B cell (primary cell): Measurements from ENCODE around the gene NUDC. TPM values are rescaled to one million over a fixed set of nuclear protein-coding genes. Genes with fewer than 3 reads are reported as not detected.

Experiments
- ATAC-seq: fragments of 200-7000 bp; cut with Tn5 transposase; one replicate; pipeline ENCODE4 v1.10.0; 2021; ENCODE audit warnings: low read depth, mild to moderate bottlenecking, moderate number of reproducible peaks, moderate library complexity
- CTCF ChIA-PET: fragments of 350-600 bp; sonication (Branson Sonifier 250); formaldehyde crosslinking; loops from one replicate; lab custom pipeline; 2021; ENCODE audit warnings: antibody characterized with exemption, inconsistent platforms; lab: Charles Lee
- POLR2A ChIA-PET: fragments of 350-600 bp; sonication (Branson Sonifier 250); formaldehyde crosslinking; loops from one replicate; lab custom pipeline; 2021; ENCODE audit warnings: antibody characterized with exemption; lab: Charles Lee
- DNase-seq: peaks from one replicate; pipeline ENCODE4 v3.0.0; 2013
- H2AFZ ChIP-seq: 2 replicates; pipeline ENCODE4 v1.6.1; 2012; ENCODE audit warnings: mild to moderate bottlenecking, low read depth, low read length; ENCODE audit not compliant: insufficient read depth, poor library complexity, severe bottlenecking
- H3K27ac ChIP-seq, 2 donors: 1 replicate in 1 of 2; 2 replicates in 1 of 2; pipeline ENCODE4 v1.5.1; 2012 to 2013; ENCODE audit warnings: low read length in 2 of 2, mild to moderate bottlenecking in 2 of 2, moderate library complexity in 1 of 2
- H3K27me3 ChIP-seq, 4 experiments: fragments of 200-600 bp in 1 of 4; sonication (generic) in 1 of 4; replicated peaks in 1 of 4; 1 replicate in 2 of 4; 2 replicates in 2 of 4; pipeline versions ENCODE4 v1.6.1 to v1.7.0; 2013 to 2016; ENCODE audit warnings: low read length in 3 of 4, mild to moderate bottlenecking in 2 of 4, mixed read lengths in 1 of 4, moderate library complexity in 1 of 4; ENCODE audit not compliant: insufficient read depth in 4 of 4, control insufficient read depth in 3 of 4; ENCODE audit errors: control extremely low read depth in 1 of 4
- H3K36me3 ChIP-seq, 2 experiments: replicated peaks in 1 of 2; 1 replicate in 1 of 2; 2 replicates in 1 of 2; pipeline versions ENCODE4 v1.6.1 to v1.7.1; 2013; ENCODE audit warnings: low read length in 1 of 2; ENCODE audit not compliant: insufficient read depth in 2 of 2, control insufficient read depth in 1 of 2; ENCODE audit errors: control extremely low read depth in 1 of 2, extremely low read depth in 1 of 2
- H3K4me1 ChIP-seq, 2 donors: fragments of 200-600 bp in 1 of 2; sonication (generic) in 1 of 2; 1 replicate in 1 of 2; 2 replicates in 1 of 2; pipeline versions ENCODE4 v1.5.1 to v1.6.1; 2013 to 2017; ENCODE audit warnings: low read length in 2 of 2; ENCODE audit not compliant: control insufficient read depth in 2 of 2, insufficient read depth in 2 of 2
- H3K4me2 ChIP-seq: replicated peaks from 2 replicates; pipeline ENCODE3; 2012; ENCODE audit warnings: mild to moderate bottlenecking, low read depth, low read length; ENCODE audit not compliant: poor library complexity, severe bottlenecking
- H3K4me3 ChIP-seq, 5 experiments: fragments of 200-600 bp in 1 of 5; sonication (generic) in 1 of 5; 1 replicate in 3 of 5; 2 replicates in 2 of 5; pipeline versions ENCODE4 v1.5.1 to v1.7.0; 2011 to 2016; ENCODE audit warnings: low read length in 4 of 5, mild to moderate bottlenecking in 4 of 5, low read depth in 2 of 5, control low read depth in 1 of 5, moderate library complexity in 1 of 5; ENCODE audit not compliant: insufficient read depth in 1 of 5; ENCODE audit errors: control extremely low read depth in 1 of 5, extremely low read depth in 1 of 5
- H3K79me2 ChIP-seq: fragments of 200-600 bp; sonication (generic); one replicate; pipeline ENCODE4 v1.6.0; 2016; ENCODE audit warnings: low read length; ENCODE audit not compliant: control insufficient read depth, insufficient read depth
- H3K9ac ChIP-seq: fragments of 200-600 bp; sonication (generic); 2 replicates; pipeline ENCODE4 v1.6.1; 2017; ENCODE audit warnings: mild to moderate bottlenecking, low read length, moderate library complexity
- H3K9me3 ChIP-seq, 3 donors: one replicate each; pipeline versions ENCODE4 v1.6.1 to v1.7.1; 2013; ENCODE audit warnings: low read length in 2 of 3; ENCODE audit not compliant: control insufficient read depth in 2 of 3, insufficient read depth in 1 of 3; ENCODE audit errors: control extremely low read depth in 1 of 3
- H4K20me1 ChIP-seq: 2 replicates; pipeline ENCODE4 v1.6.0; 2012; ENCODE audit warnings: mild to moderate bottlenecking, low read length; ENCODE audit not compliant: insufficient read depth, control insufficient read depth, poor library complexity, severe bottlenecking
- H3K27ac Mint-ChIP-seq: one replicate; pipeline ENCODE4 v1.8.0; 2021; ENCODE audit warnings: mixed read lengths
- H3K27me3 Mint-ChIP-seq: one replicate; pipeline ENCODE4 v1.8.0; 2021; ENCODE audit warnings: mixed read lengths
- H3K4me1 Mint-ChIP-seq: one replicate; pipeline ENCODE4 v1.8.0; 2021; ENCODE audit warnings: mixed read lengths
- H3K4me3 Mint-ChIP-seq: one replicate; pipeline ENCODE4 v1.8.0; 2021; ENCODE audit warnings: mixed read lengths
- H3K9me3 Mint-ChIP-seq: one replicate; pipeline ENCODE4 v1.8.0; 2022; ENCODE audit warnings: mixed read lengths; ENCODE audit not compliant: insufficient read depth
- CTCF ChIP-seq: fragments of 200-600 bp; IDR thresholded peaks from one replicate; pipeline ENCODE4 v1.8.0; 2022; ENCODE audit warnings: antibody characterized with exemption, mild to moderate bottlenecking
- EZH2 ChIP-seq: IDR thresholded peaks from 2 replicates; pipeline ENCODE4 v1.6.1; 2012; ENCODE audit warnings: borderline replicate concordance, low read depth, mild to moderate bottlenecking, moderate library complexity, low read length; ENCODE audit not compliant: insufficient read depth, poor library complexity, severe bottlenecking
- WGBS: methylation state at CpG from one replicate; pipeline ENCODE4 v1.1.5; 2013; ENCODE audit warnings: missing lambda C conversion rate; ENCODE audit not compliant: insufficient coverage; 5-methylcytosine and 5-hydroxymethylcytosine counted together
- intact Hi-C: fragments of 100-400 bp; cut with micrococcal nuclease; formaldehyde crosslinking; loops from one replicate; pipeline ENCODE4 v1.10.0; 2022
- polyA plus RNA-seq: library from polyadenylated mRNA; depleted of rRNA; stranded (reverse); fragments of >200 nt; gene quantifications from 2 replicates; pipeline ENCODE4 v1.2.3, GENCODE V29; 2012
- total RNA-seq, 2 donors: library from RNA; stranded (reverse); fragments of 120-200 nt in 1 of 2; gene quantifications; 1 replicate in 1 of 2; 2 replicates in 1 of 2; pipeline versions ENCODE4 v1.2.3 to v1.2.4, GENCODE V29; 2013 to 2022

Gene NUDC
- total and polyA plus RNA-seq, 2 donors (not counting 1 experiment from before 2014, with no cell fraction given): 28.3 to 45.3 TPM

- TF ChIP-seq EZH2: no peak
- TF ChIP-seq CTCF: no peak
- Histone ChIP-seq H3K27me3 (no peaks in the 10 kb centered on the region), H3K9me3 (peaks cover 0 to 2% (median 0%) of the 10 kb centered on the region in 3 donors), H3K4me2 (no peak overlapping the region), H3K9ac (no peak overlapping the region), H3K79me2 (no peaks in the 10 kb centered on the region), H2AFZ (no peak overlapping the region), H3K4me1 (no peaks in the 10 kb centered on the region), H4K20me1 (no peaks in the 10 kb centered on the region), H3K36me3 (peaks cover 0 to 16% of the 10 kb centered on the region in 2 experiments), H3K4me3 (no peak overlapping the region), H3K27ac (no peak overlapping the region)
- no peaks in the 10 kb centered on the region for H3K27me3 Mint-ChIP-seq
- ChIA-PET CTCF (no interaction called here), POLR2A (no interaction called here)
- 83% methylated on average over 1 of the region's 1 CpG for WGBS
- H3K4me1 Mint-ChIP-seq: no peaks in the 10 kb centered on the region
- no peak overlapping the region for H3K4me3 Mint-ChIP-seq
- ATAC-seq (no peak), DNase-seq (no peak)
- no peaks in the 10 kb centered on the region for H3K9me3 Mint-ChIP-seq
- intact Hi-C loops: no loop called here
- H3K27ac Mint-ChIP-seq: no peak overlapping the region
Measured at GRCh38 chr1:26949266-26949925, 27.9 kb downstream of the NUDC start.

- no peak for DNase-seq
- ATAC-seq: no peak
- Mint-ChIP-seq H3K27me3 (no peaks in the 10 kb centered on the region), H3K9me3 (no peaks in the 10 kb centered on the region), H3K4me1 (no peaks in the 10 kb centered on the region), H3K27ac (no peak overlapping the region), H3K4me3 (no peak overlapping the region)
- no peaks in the 10 kb centered on the region for H3K79me2 ChIP-seq
- H3K4me3 ChIP-seq: no peak overlapping the region
- H2AFZ ChIP-seq: no peak overlapping the region
- ChIA-PET POLR2A (no interaction called here), CTCF (no interaction called here)
- no peaks in the 10 kb centered on the region for H4K20me1 ChIP-seq
- intact Hi-C loops: no loop called here
- no peaks in the 10 kb centered on the region for H3K4me1 ChIP-seq
- H3K9me3 ChIP-seq: peaks cover 0 to 2% (median 0%) of the 10 kb centered on the region in 3 donors
- TF ChIP-seq CTCF (no peak), EZH2 (no peak)
- H3K9ac ChIP-seq: no peak overlapping the region
- peaks cover 0 to 14% of the 10 kb centered on the region in 2 experiments for H3K36me3 ChIP-seq
- H3K4me2 ChIP-seq: no peak overlapping the region
- H3K27me3 ChIP-seq: no peaks in the 10 kb centered on the region
- H3K27ac ChIP-seq: no peak overlapping the region
- WGBS: 94% methylated on average over 3 of the region's 3 CpGs
Measured at GRCh38 chr1:26949926-26950319, 28.4 kb downstream of the NUDC start.
